Activated T-cell treated with anti-CD3 and anti-CD28 coated beads, Interleukin-2, amount 50 U/mL, for 4 hours (primary cell): ENCODE measurements around the gene ZNF146. TPM values are rescaled to one million over a fixed set of nuclear protein-coding genes. Genes with fewer than 3 reads are reported as not detected.
"Not testable (repeated sequence)": the region's sequence is repeated elsewhere in the genome, so short reads cannot be mapped to it uniquely, and the experiment has no call there.

Experiments used
- ATAC-seq, 2 donors: fragments of 200-7000 bp; cut with Tn5 transposase; one replicate each; pipeline ENCODE4 v1.10.0; 2021
- DNase-seq: peaks from one replicate; pipeline ENCODE4 v3.0.0-alpha.2; 2020
- H3K27me3 Mint-ChIP-seq: one replicate; pipeline ENCODE4 v1.8.0; 2021; ENCODE audit warnings: low read depth, mixed read lengths
- H3K36me3 Mint-ChIP-seq: one replicate; pipeline ENCODE4 v1.8.0; 2022; ENCODE audit warnings: mixed read lengths; ENCODE audit not compliant: insufficient read depth
- H3K4me1 Mint-ChIP-seq: one replicate; pipeline ENCODE4 v1.8.0; 2021; ENCODE audit warnings: low read depth, mixed read lengths
- H3K4me3 Mint-ChIP-seq: one replicate; pipeline ENCODE4 v1.8.0; 2021; ENCODE audit warnings: mild to moderate bottlenecking, moderate library complexity, mixed read lengths
- H3K9me3 Mint-ChIP-seq: one replicate; pipeline ENCODE4 v1.8.0; 2021; ENCODE audit warnings: mixed read lengths
- total RNA-seq, 3 donors: library from RNA; stranded (reverse); gene quantifications; one replicate each; pipeline ENCODE4 v1.2.1, GENCODE V29; 2021

ZNF146 gene
- total RNA-seq: 100 to 1,000 TPM in 2 of 3 donors, 10 to 100 TPM in 1; 98.7 to 102 (median 101) TPM

- ATAC-seq: peak; percentile 88 to 91
- Mint-ChIP-seq H3K9me3 (no peaks in the 10 kb centered on the region), H3K4me3 (no peak within 1 kb of the TSS)
Observed at GRCh38 chr19:36214386-36215275, at the start of gene ZNF146, which contains the start of gene ZNF565. ZNF146 (plus strand) TSS chr19:36215106; CDS start chr19:36236441, 21,335 bp downstream. ZNF565 (minus strand) TSS chr19:36214665; CDS start chr19:36201985, 12,680 bp downstream.

GRCh38 chr19:36169084-36169760 lies 45.7 kb upstream of the ZNF146 start:
- ATAC-seq (no peak), DNase-seq (no peak)
- Mint-ChIP-seq H3K9me3 (no peaks in the 10 kb centered on the region), H3K36me3 (no peaks in the 10 kb centered on the region), H3K27me3 (no peaks in the 10 kb centered on the region), H3K4me3 (no peak overlapping the region), H3K4me1 (peaks cover 2% of the 10 kb centered on the region)

More at GRCh38 chr19:36214386-36215275, at the start of gene ZNF146, which contains the start of gene ZNF565:
- H3K27me3 Mint-ChIP-seq: no peaks in the 10 kb centered on the region
- peaks cover 8% of the 10 kb centered on the region for H3K36me3 Mint-ChIP-seq
- peaks cover 20% of the 10 kb centered on the region for H3K4me1 Mint-ChIP-seq
- peak; percentile 92 for DNase-seq

GRCh38 chr19:36172852-36173251 lies 42.1 kb upstream of the ZNF146 start:
- H3K4me1 Mint-ChIP-seq: peaks cover 2% of the 10 kb centered on the region
- DNase-seq: no peak
- H3K27me3 Mint-ChIP-seq: no peaks in the 10 kb centered on the region
- no peaks in the 10 kb centered on the region for H3K9me3 Mint-ChIP-seq
- ATAC-seq: no peak
- no peaks in the 10 kb centered on the region for H3K36me3 Mint-ChIP-seq
- H3K4me3 Mint-ChIP-seq: no peak overlapping the region

GRCh38 chr19:36173846-36174245 lies 41.1 kb upstream of the ZNF146 start:
- not testable (repeated sequence) for H3K9me3 Mint-ChIP-seq, H3K4me3 Mint-ChIP-seq, H3K27me3 Mint-ChIP-seq, H3K4me1 Mint-ChIP-seq, H3K36me3 Mint-ChIP-seq, DNase-seq, ATAC-seq

- peaks cover 11% of the 10 kb centered on the region for H3K36me3 Mint-ChIP-seq
- H3K4me1 Mint-ChIP-seq, H3K9me3 Mint-ChIP-seq, H3K4me3 Mint-ChIP-seq, H3K27me3 Mint-ChIP-seq, DNase-seq, ATAC-seq: not testable (repeated sequence)
Observed at GRCh38 chr19:36179077-36179476, 35.8 kb upstream of the ZNF146 start.

GRCh38 chr19:36182612-36183244 lies 32.2 kb upstream of the ZNF146 start:
- H3K36me3 Mint-ChIP-seq: peaks cover 11% of the 10 kb centered on the region
- ATAC-seq: no peak
- no peaks in the 10 kb centered on the region for H3K9me3 Mint-ChIP-seq
- H3K4me1 Mint-ChIP-seq: no peaks in the 10 kb centered on the region
- no peak for DNase-seq
- no peaks in the 10 kb centered on the region for H3K27me3 Mint-ChIP-seq
- no peak overlapping the region for H3K4me3 Mint-ChIP-seq

- Mint-ChIP-seq H3K4me3 (no peak overlapping the region), H3K9me3 (no peaks in the 10 kb centered on the region), H3K36me3 (peaks cover 11% of the 10 kb centered on the region), H3K4me1 (no peaks in the 10 kb centered on the region), H3K27me3 (no peaks in the 10 kb centered on the region)
- no peak for ATAC-seq
- DNase-seq: no peak
Observed at GRCh38 chr19:36183245-36183628, 31.7 kb upstream of the ZNF146 start.

GRCh38 chr19:36186722-36187121 lies 28.2 kb upstream of the ZNF146 start:
- not testable (repeated sequence) for H3K4me3 Mint-ChIP-seq, H3K4me1 Mint-ChIP-seq, H3K9me3 Mint-ChIP-seq, ATAC-seq, H3K27me3 Mint-ChIP-seq, DNase-seq
- peaks cover 19% of the 10 kb centered on the region for H3K36me3 Mint-ChIP-seq

- Mint-ChIP-seq H3K4me3 (no peak overlapping the region), H3K36me3 (peaks cover 22% of the 10 kb centered on the region), H3K4me1 (no peaks in the 10 kb centered on the region), H3K9me3 (no peaks in the 10 kb centered on the region), H3K27me3 (no peaks in the 10 kb centered on the region)
- DNase-seq (no peak), ATAC-seq (no peak)
Observed at GRCh38 chr19:36196249-36196648, 18.7 kb upstream of the ZNF146 start.

- no peaks in the 10 kb centered on the region for H3K4me1 Mint-ChIP-seq
- no peaks in the 10 kb centered on the region for H3K9me3 Mint-ChIP-seq
- no peaks in the 10 kb centered on the region for H3K27me3 Mint-ChIP-seq
- no peak for ATAC-seq
- H3K4me3 Mint-ChIP-seq: no peak overlapping the region
- no peak for DNase-seq
- H3K36me3 Mint-ChIP-seq: peaks cover 18% of the 10 kb centered on the region
Observed at GRCh38 chr19:36198119-36198518, 16.8 kb upstream of the ZNF146 start.

GRCh38 chr19:36201684-36202083 lies 13.2 kb upstream of the ZNF146 start:
- ATAC-seq (no peak), DNase-seq (no peak)
- H3K9me3 Mint-ChIP-seq: no peaks in the 10 kb centered on the region
- H3K27me3 Mint-ChIP-seq: no peaks in the 10 kb centered on the region
- H3K36me3 Mint-ChIP-seq: peaks cover 15% of the 10 kb centered on the region
- H3K4me3 Mint-ChIP-seq: no peak overlapping the region
- no peaks in the 10 kb centered on the region for H3K4me1 Mint-ChIP-seq

GRCh38 chr19:36203293-36203692 lies 11.6 kb upstream of the ZNF146 start:
- Mint-ChIP-seq H3K9me3 (no peaks in the 10 kb centered on the region), H3K27me3 (no peaks in the 10 kb centered on the region), H3K36me3 (peaks cover 12% of the 10 kb centered on the region), H3K4me1 (no peaks in the 10 kb centered on the region), H3K4me3 (no peak overlapping the region)
- DNase-seq (no peak), ATAC-seq (no peak)

- H3K4me1 Mint-ChIP-seq: no peaks in the 10 kb centered on the region
- H3K4me3 Mint-ChIP-seq: no peak overlapping the region
- no peak for DNase-seq
- peaks cover 6% of the 10 kb centered on the region for H3K36me3 Mint-ChIP-seq
- H3K27me3 Mint-ChIP-seq: no peaks in the 10 kb centered on the region
- no peak for ATAC-seq
- H3K9me3 Mint-ChIP-seq: no peaks in the 10 kb centered on the region
Observed at GRCh38 chr19:36207605-36208252, 7.2 kb upstream of the ZNF146 start.

GRCh38 chr19:36209372-36209771 lies 5.5 kb upstream of the ZNF146 start:
- Mint-ChIP-seq H3K4me3 (no peak overlapping the region), H3K36me3 (peaks cover 4% of the 10 kb centered on the region), H3K27me3 (no peaks in the 10 kb centered on the region), H3K4me1 (no peaks in the 10 kb centered on the region), H3K9me3 (no peaks in the 10 kb centered on the region)
- DNase-seq: no peak
- ATAC-seq: no peak
